Measurements from ENCODE around the gene SPACA4. TPM values are rescaled to one million over a fixed set of nuclear protein-coding genes. Genes with fewer than 3 reads are reported as not detected.
A peak's percentile ranks its signal among the peaks of the same experiment; 100 is the strongest.

The SPACA4 gene
- total and polyA plus RNA-seq, 7 experiments from 2014 or later, result not detected

DNA sequence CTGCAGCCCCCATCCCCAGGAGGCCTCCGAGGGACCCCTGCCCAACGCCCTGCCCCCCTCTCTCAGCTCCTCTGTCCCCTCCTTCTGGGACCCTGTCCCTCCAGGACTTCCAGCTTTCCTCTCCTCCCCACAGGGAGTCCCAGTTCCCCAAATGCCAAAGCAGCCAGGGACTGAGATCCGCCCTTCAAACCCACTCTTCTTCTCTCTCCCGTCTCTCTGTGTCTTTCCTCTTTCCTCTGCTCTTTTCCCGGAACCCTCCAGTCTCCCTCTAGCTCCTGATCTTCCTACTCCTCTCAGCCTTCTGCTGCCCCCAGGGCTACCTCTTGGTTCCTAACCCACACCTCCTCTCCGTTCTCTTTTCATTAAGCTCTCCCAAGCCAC lies 39.1 kb downstream of the SPACA4 start:
- H3K27ac ChIP-seq (ENCODE audit: low read depth, low read length), result peak overlapping the region; percentile 79
- intact Hi-C loops (cut with micrococcal nuclease), result loop anchor here (2.0 to 5.0 kb wide), 4 partner anchors 227 to 1231 kb away; partner anchors contain the start of genes AKT1S1 (in 1 of the 2), FTL (in 1 of the 2), PPP1R15A (in 1 of the 2) and SNRNP70 (in 1 of the 2)
- Mint-ChIP-seq H3K4me1 (peaks cover 24 to 57% (median 41%) of the 10 kb centered on the region in 7 donors), H3K27ac (peak overlapping the region; percentile 81 to 98 (median 94)), H3K36me3 (no peaks in the 10 kb centered on the region), H3K9me3 (no peaks in the 10 kb centered on the region), H3K4me3 (peak overlapping the region; percentile 86 to 99 (median 94)), H3K27me3 (peaks cover 0 to 8% (median 0%) of the 10 kb centered on the region in 5 donors)
- H3K9me3 ChIP-seq (ENCODE audit: control insufficient read depth in 2 of 3, low read length in 3 of 3), result no peaks in the 10 kb centered on the region
- no peaks in the 10 kb centered on the region for H3K27me3 ChIP-seq (ENCODE audit: control insufficient read depth in 2 of 2, insufficient read depth in 2 of 2, low read length in 2 of 2)
- ATAC-seq (no peak), DNase-seq (no peak)
- peak overlapping the region; percentile 94 for H3K4me3 ChIP-seq (ENCODE audit: low read length)
- H3K36me3 ChIP-seq (ENCODE audit: control insufficient read depth in 2 of 3, insufficient read depth in 3 of 3, low read length in 3 of 3), result no peaks in the 10 kb centered on the region
- peaks cover 21% of the 10 kb centered on the region in 2 donors for H3K4me1 ChIP-seq (ENCODE audit: control insufficient read depth in 2 of 2, insufficient read depth in 2 of 2, low read length in 2 of 2)
- ChIA-PET CTCF (interaction anchor here (0.7 to 2.2 kb wide), 16 partner anchors 9 to 310 kb away, joined by 3 to 43 read pairs (median 5); partner anchors contain the start of genes DBP, RPL18 and SPHK2), POLR2A (interaction anchor here (0.7 to 3.0 kb wide), 24 partner anchors 9 to 1380 kb away, joined by 3 to 36 read pairs (median 4); partner anchors contain the start of genes DBP, GYS1, RPL18 and RUVBL2)

- POLR2A ChIA-PET, result interaction anchor here (0.5 to 3.0 kb wide), 19 partner anchors 9 to 1379 kb away, joined by 3 to 36 read pairs (median 4); partner anchors contain the start of genes DBP, GYS1, RASIP1 and RPL18
- peaks cover 25 to 60% (median 44%) of the 10 kb centered on the region in 7 donors for H3K4me1 Mint-ChIP-seq
- H3K9me3 Mint-ChIP-seq, result no peaks in the 10 kb centered on the region
- intact Hi-C loops (cut with micrococcal nuclease), result loop anchor here (1.0 to 5.0 kb wide), 19 partner anchors 8 to 441 kb away; partner anchors contain the start of genes FTL (in 2 of the 2), RPL18 (in 1 of the 2), SNRNP70 (in 1 of the 2) and SPHK2 (in 1 of the 2)
- H3K27ac Mint-ChIP-seq, result peak within 1 kb of the TSS; percentile 87 to 98 (median 94)
- no peaks in the 10 kb centered on the region for H3K27me3 ChIP-seq (ENCODE audit: control insufficient read depth in 2 of 2, insufficient read depth in 2 of 2, low read length in 2 of 2)
- peak within 1 kb of the TSS; percentile 86 to 99 (median 94) for H3K4me3 Mint-ChIP-seq
- peaks cover 21% of the 10 kb centered on the region in 2 donors for H3K4me1 ChIP-seq (ENCODE audit: control insufficient read depth in 2 of 2, insufficient read depth in 2 of 2, low read length in 2 of 2)
- H3K4me3 ChIP-seq (ENCODE audit: low read length), result peak within 1 kb of the TSS; percentile 94
- no peaks in the 10 kb centered on the region for H3K9me3 ChIP-seq (ENCODE audit: control insufficient read depth in 2 of 3, low read length in 3 of 3)
- peak; percentile 89 to 97 (median 93) for DNase-seq
- peak; percentile 94 for ATAC-seq
- H3K27me3 Mint-ChIP-seq, result peaks cover 0 to 8% (median 0%) of the 10 kb centered on the region in 5 donors
- CTCF ChIA-PET, result interaction anchor here (0.6 to 2.2 kb wide), 15 partner anchors 8 to 218 kb away, joined by 3 to 43 read pairs (median 5); partner anchors contain the start of genes DBP, RPL18 and SPHK2
- H3K36me3 ChIP-seq (ENCODE audit: control insufficient read depth in 2 of 3, insufficient read depth in 3 of 3, low read length in 3 of 3), result no peaks in the 10 kb centered on the region
- peak within 1 kb of the TSS; percentile 79 for H3K27ac ChIP-seq (ENCODE audit: low read depth, low read length)
- no peaks in the 10 kb centered on the region for H3K36me3 Mint-ChIP-seq
Observed at GRCh38 chr19:48646001-48646721, 39.6 kb downstream of the SPACA4 start, which contains the start of gene CA11. Gene CA11, minus strand, starts transcription at chr19:48646187. Its CDS starts 555 bp downstream, at chr19:48645632.

DNA sequence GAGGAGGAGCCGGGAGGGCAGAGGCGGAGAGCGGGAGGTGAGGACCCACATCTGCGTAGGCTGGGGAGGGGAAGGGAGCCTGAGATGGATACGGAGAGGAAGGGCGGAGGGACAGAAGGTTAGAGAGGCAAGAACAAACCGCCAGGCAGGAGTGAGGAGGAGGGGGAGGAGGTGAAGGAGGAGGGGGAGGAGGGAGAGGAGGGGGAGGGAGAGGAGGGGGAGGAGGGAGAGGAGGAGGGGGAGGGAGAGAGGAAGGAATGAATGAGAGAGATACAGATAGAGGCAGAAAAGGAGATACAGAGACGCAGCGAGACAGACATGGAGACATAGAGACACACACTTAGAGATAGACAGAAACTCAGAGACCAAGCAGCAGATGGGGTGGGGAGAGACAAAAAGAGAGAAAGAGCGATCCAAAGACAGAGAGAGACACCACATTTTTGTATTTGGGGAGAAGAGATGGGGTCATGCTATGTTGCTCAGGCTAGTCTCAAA lies 40.2 kb downstream of the SPACA4 start:
- CTCF ChIA-PET, result interaction anchor here (0.6 to 2.2 kb wide), 8 partner anchors 9 to 218 kb away, joined by 3 to 43 read pairs (median 6); no protein-coding TSS in a partner anchor
- Histone ChIP-seq H3K36me3 (ENCODE audit: control insufficient read depth in 2 of 3, insufficient read depth in 3 of 3, low read length in 3 of 3) (no peaks in the 10 kb centered on the region), H3K27me3 (ENCODE audit: control insufficient read depth in 2 of 2, insufficient read depth in 2 of 2, low read length in 2 of 2) (no peaks in the 10 kb centered on the region), H3K4me1 (ENCODE audit: control insufficient read depth in 2 of 2, insufficient read depth in 2 of 2, low read length in 2 of 2) (peaks cover 21% of the 10 kb centered on the region in 2 donors), H3K27ac (ENCODE audit: low read depth, low read length) (peak overlapping the region; percentile 79), H3K9me3 (ENCODE audit: control insufficient read depth in 2 of 3, low read length in 3 of 3) (no peaks in the 10 kb centered on the region), H3K4me3 (ENCODE audit: low read length) (peak overlapping the region; percentile 94)
- H3K4me3 Mint-ChIP-seq, result peak overlapping the region; percentile 30 to 99 (median 68)
- POLR2A ChIA-PET, result interaction anchor here (0.5 to 3.0 kb wide), 10 partner anchors 10 to 317 kb away, joined by 3 to 36 read pairs (median 8); partner anchors contain the start of genes DBP, RASIP1, RPL18 and SPHK2
- no peaks in the 10 kb centered on the region for H3K36me3 Mint-ChIP-seq
- ATAC-seq (no peak), DNase-seq (no peak)
- H3K9me3 Mint-ChIP-seq, result no peaks in the 10 kb centered on the region
- H3K4me1 Mint-ChIP-seq, result peaks cover 25 to 58% (median 43%) of the 10 kb centered on the region in 7 donors
- H3K27ac Mint-ChIP-seq, result peak overlapping the region; percentile 80 to 97 (median 94)
- intact Hi-C loops (cut with micrococcal nuclease), result loop anchor here (1.0 to 5.0 kb wide), 19 partner anchors 8 to 441 kb away; partner anchors contain the start of genes FTL (in 2 of the 2), RPL18 (in 1 of the 2), SNRNP70 (in 1 of the 2) and SPHK2 (in 1 of the 2)
- peaks cover 0 to 5% (median 0%) of the 10 kb centered on the region in 5 donors for H3K27me3 Mint-ChIP-seq

DNA sequence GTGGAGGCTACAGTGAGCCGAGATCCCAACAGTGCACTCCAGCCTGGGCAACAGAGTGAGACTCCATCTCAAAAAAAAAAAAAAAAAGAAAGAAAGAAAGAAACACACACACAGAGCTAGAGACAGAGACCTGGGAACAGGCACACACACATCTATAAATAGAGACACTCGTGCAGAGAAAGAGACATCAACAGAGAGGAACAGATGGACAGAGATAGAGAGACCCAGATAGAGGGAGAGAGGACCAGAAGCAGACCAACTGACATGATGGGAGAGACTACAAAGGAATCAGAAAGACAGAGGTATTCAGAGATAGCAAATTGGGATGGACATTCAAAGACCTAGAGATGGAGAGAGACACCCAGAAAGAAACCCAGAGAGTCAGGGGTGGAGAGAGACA lies 41.6 kb downstream of the SPACA4 start:
- peaks cover 21% of the 10 kb centered on the region in 2 donors for H3K4me1 ChIP-seq (ENCODE audit: control insufficient read depth in 2 of 2, insufficient read depth in 2 of 2, low read length in 2 of 2)
- H3K27me3 ChIP-seq (ENCODE audit: control insufficient read depth in 2 of 2, insufficient read depth in 2 of 2, low read length in 2 of 2), result no peaks in the 10 kb centered on the region
- ATAC-seq (no peak), DNase-seq (no peak)
- no peaks in the 10 kb centered on the region for H3K9me3 Mint-ChIP-seq
- peaks cover 29 to 58% (median 43%) of the 10 kb centered on the region in 7 donors for H3K4me1 Mint-ChIP-seq
- peak overlapping the region in 8 of 10 donors; percentile 1 to 68 (median 58) for H3K4me3 Mint-ChIP-seq
- peaks cover 0 to 3% (median 0%) of the 10 kb centered on the region in 5 donors for H3K27me3 Mint-ChIP-seq
- POLR2A ChIA-PET, result interaction anchor here (1.2 kb wide), 2 partner anchors 48 to 76 kb away, joined by 3 to 4 read pairs; partner anchors contain the start of gene FUT2
- intact Hi-C loops (cut with micrococcal nuclease), result loop anchor here (5.0 kb wide), 2 partner anchors 319 to 439 kb away; partner anchors contain the start of genes FTL (in 1 of the 2) and SNRNP70 (in 1 of the 2)
- peak overlapping the region; percentile 77 to 97 (median 93) for H3K27ac Mint-ChIP-seq
- H3K36me3 Mint-ChIP-seq, result no peaks in the 10 kb centered on the region
- H3K27ac ChIP-seq (ENCODE audit: low read depth, low read length), result peak overlapping the region; percentile 18
- H3K36me3 ChIP-seq (ENCODE audit: control insufficient read depth in 2 of 3, insufficient read depth in 3 of 3, low read length in 3 of 3), result no peaks in the 10 kb centered on the region
- CTCF ChIA-PET, result interaction anchor here (0.6 to 0.9 kb wide), 2 partner anchors 13 to 322 kb away, joined by 3 read pairs; no protein-coding TSS in a partner anchor
- no peak overlapping the region for H3K4me3 ChIP-seq (ENCODE audit: low read length)
- no peaks in the 10 kb centered on the region for H3K9me3 ChIP-seq (ENCODE audit: control insufficient read depth in 2 of 3, low read length in 3 of 3)

DNA sequence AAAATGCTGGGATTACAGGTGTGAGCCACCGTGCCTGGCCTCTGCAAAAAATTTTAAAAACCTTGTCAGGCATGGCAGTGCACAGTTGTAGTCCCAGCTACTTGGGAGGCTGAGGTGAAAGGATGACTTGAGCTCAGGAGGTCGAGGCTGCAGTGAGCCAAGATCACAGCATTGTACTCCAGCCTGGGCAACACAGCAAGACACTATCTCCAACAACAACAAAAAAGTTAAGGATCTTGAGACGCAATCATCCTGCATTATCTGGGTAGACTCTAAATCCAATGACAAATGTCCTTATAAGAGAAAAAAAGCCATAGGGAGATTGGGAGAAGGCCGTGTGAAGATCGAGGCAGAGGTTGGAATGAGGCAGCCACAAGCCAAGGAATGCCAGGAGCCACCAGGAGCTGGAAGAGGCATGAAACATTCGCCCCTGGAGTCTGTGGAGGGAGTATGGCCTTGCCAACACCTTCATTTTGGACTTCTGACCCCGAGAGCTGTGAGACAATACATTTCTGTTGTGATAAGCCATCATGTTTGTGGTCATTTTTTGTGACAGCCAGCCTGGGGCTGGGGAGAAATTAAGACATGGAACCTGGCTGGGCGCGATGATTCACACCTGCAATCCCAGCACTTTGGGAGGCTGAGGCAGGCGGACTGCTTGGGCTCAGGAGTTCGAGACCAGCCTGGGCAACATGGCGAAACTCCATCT lies 44.6 kb downstream of the SPACA4 start:
- Histone ChIP-seq H3K4me1 (ENCODE audit: control insufficient read depth in 2 of 2, insufficient read depth in 2 of 2, low read length in 2 of 2) (peaks cover 6 to 15% of the 10 kb centered on the region in 2 donors), H3K9me3 (ENCODE audit: control insufficient read depth in 2 of 3, low read length in 3 of 3) (no peaks in the 10 kb centered on the region), H3K27me3 (ENCODE audit: control insufficient read depth in 2 of 2, insufficient read depth in 2 of 2, low read length in 2 of 2) (no peaks in the 10 kb centered on the region), H3K36me3 (ENCODE audit: control insufficient read depth in 2 of 3, insufficient read depth in 3 of 3, low read length in 3 of 3) (no peaks in the 10 kb centered on the region), H3K27ac (ENCODE audit: low read depth, low read length) (no peak overlapping the region), H3K4me3 (ENCODE audit: low read length) (no peak overlapping the region)
- ChIA-PET POLR2A (interaction anchor here (0.6 to 1.2 kb wide), 2 partner anchors 74 to 228 kb away, joined by 4 to 7 read pairs; no protein-coding TSS in a partner anchor), CTCF (interaction anchor here (0.6 to 2.0 kb wide), 5 partner anchors 10 to 369 kb away, joined by 3 to 6 read pairs (median 3); no protein-coding TSS in a partner anchor)
- Mint-ChIP-seq H3K4me1 (peaks cover 16 to 49% (median 31%) of the 10 kb centered on the region in 7 donors), H3K36me3 (no peaks in the 10 kb centered on the region), H3K4me3 (peak overlapping the region in 1 of 10 donors; percentile 17), H3K9me3 (no peaks in the 10 kb centered on the region), H3K27me3 (peaks cover 0 to 3% (median 0%) of the 10 kb centered on the region in 5 donors), H3K27ac (peak overlapping the region in 7 of 9 donors; percentile 27 to 89 (median 64))
- intact Hi-C loops (cut with micrococcal nuclease), result no loop called here
- ATAC-seq (no peak), DNase-seq (no peak)

All from naive thymus-derived CD4-positive, alpha-beta T cell (primary cell).